Measurements from ENCODE around the gene OR5D14.

The OR5D14 gene

GRCh38 chr11:55795256-55795655 lies at the start of gene OR5D14:
Gene OR5D14, plus strand, starts transcription at chr11:55795556. Its CDS starts 0 bp downstream, at chr11:55795556.
- DNase-seq = no peak
- H3K27me3 ChIP-seq (ENCODE audit: insufficient read depth, low read depth, severe bottlenecking) = peaks cover 3% of the 10 kb centered on the region
- no peak within 1 kb of the TSS for H3K4me3 ChIP-seq (ENCODE audit: low read depth, low read length)
- TF ChIP-seq, protein P1, sequence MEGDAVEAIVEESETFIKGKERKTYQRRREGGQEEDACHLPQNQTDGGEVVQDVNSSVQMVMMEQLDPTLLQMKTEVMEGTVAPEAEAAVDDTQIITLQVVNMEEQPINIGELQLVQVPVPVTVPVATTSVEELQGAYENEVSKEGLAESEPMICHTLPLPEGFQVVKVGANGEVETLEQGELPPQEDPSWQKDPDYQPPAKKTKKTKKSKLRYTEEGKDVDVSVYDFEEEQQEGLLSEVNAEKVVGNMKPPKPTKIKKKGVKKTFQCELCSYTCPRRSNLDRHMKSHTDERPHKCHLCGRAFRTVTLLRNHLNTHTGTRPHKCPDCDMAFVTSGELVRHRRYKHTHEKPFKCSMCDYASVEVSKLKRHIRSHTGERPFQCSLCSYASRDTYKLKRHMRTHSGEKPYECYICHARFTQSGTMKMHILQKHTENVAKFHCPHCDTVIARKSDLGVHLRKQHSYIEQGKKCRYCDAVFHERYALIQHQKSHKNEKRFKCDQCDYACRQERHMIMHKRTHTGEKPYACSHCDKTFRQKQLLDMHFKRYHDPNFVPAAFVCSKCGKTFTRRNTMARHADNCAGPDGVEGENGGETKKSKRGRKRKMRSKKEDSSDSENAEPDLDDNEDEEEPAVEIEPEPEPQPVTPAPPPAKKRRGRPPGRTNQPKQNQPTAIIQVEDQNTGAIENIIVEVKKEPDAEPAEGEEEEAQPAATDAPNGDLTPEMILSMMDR (IDR thresholded peaks at IDR 0.05; ENCODE audit: low read depth, low read length) = no peak
- H3K36me3 ChIP-seq = no peaks in the 10 kb centered on the region
- no peaks in the 10 kb centered on the region for H3K9me3 ChIP-seq (ENCODE audit: severe bottlenecking)
- no peak within 1 kb of the TSS for H3K27ac ChIP-seq

GRCh38 chr11:55773138-55773537 lies 22.2 kb upstream of the OR5D14 start, which contains the start of gene OR5D13:
Gene OR5D13, plus strand, starts transcription at chr11:55773438. Its CDS starts 0 bp downstream, at chr11:55773438.
- no peak within 1 kb of the TSS for H3K27ac ChIP-seq
- no peaks in the 10 kb centered on the region for H3K9me3 ChIP-seq (ENCODE audit: severe bottlenecking)
- H3K27me3 ChIP-seq (ENCODE audit: insufficient read depth, low read depth, severe bottlenecking) = peaks cover 3% of the 10 kb centered on the region
- no peak within 1 kb of the TSS for H3K4me3 ChIP-seq (ENCODE audit: low read depth, low read length)
- TF ChIP-seq, protein P1 (IDR thresholded peaks at IDR 0.05; ENCODE audit: low read depth, low read length) = no peak
- H3K36me3 ChIP-seq = no peaks in the 10 kb centered on the region
- DNase-seq = no peak

DNA sequence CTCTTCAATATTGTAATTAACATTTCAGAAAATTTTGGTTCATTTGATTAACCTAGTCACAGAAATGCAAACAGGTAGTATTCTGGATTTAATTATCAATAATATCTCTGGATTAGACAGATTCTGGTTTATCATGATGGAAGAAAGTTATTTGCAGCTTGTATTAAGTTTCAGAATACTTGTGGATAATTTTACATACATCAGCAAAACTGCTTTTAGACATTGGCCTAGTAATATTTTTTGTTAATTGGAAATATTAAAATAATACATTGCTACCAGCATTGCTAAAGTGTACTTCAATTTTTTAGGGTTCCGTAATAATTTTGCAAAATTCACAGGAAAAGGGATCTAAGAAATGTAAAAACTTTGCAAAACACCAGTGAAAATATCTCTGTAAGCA lies 3.8 kb upstream of the OR5D14 start:
- H3K36me3 ChIP-seq = no peaks in the 10 kb centered on the region
- H3K27me3 ChIP-seq (ENCODE audit: insufficient read depth, low read depth, severe bottlenecking) = peaks cover 6% of the 10 kb centered on the region
- TF ChIP-seq, protein P1 (IDR thresholded peaks at IDR 0.05; ENCODE audit: low read depth, low read length) = no peak
- no peak overlapping the region for H3K27ac ChIP-seq
- H3K4me3 ChIP-seq (ENCODE audit: low read depth, low read length) = no peak overlapping the region
- H3K9me3 ChIP-seq (ENCODE audit: severe bottlenecking) = no peaks in the 10 kb centered on the region
- no peak for DNase-seq

GRCh38 chr11:55793321-55793720 lies 2.0 kb upstream of the OR5D14 start:
- no peak for DNase-seq
- Histone ChIP-seq H3K9me3 (ENCODE audit: severe bottlenecking) (no peaks in the 10 kb centered on the region), H3K27ac (no peak overlapping the region), H3K36me3 (no peaks in the 10 kb centered on the region), H3K27me3 (ENCODE audit: insufficient read depth, low read depth, severe bottlenecking) (peaks cover 3% of the 10 kb centered on the region), H3K4me3 (ENCODE audit: low read depth, low read length) (no peak overlapping the region)
- TF ChIP-seq, protein P1 (IDR thresholded peaks at IDR 0.05; ENCODE audit: low read depth, low read length) = no peak

DNA sequence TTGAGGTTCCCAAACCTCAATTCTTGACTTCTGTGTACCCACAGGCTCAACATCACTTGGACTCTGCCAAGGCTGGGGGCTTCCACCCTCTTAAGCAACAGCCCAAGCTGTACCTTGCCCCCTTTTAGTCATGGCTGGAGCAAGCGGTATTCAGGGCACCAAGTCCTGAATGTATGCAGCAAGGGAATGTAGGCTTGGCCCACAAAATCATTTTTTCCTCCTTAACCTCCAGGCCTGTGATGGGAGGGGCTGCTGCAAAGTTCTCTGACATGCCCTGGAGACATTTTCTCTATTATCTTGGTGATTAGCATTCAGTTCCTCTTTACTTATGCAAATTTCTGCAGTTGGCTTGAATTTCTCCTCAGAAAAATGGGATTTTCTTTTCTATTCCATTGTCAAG lies 10.9 kb downstream of the OR5D14 start:
- no peak for DNase-seq
- Histone ChIP-seq H3K27me3 (ENCODE audit: insufficient read depth, low read depth, severe bottlenecking) (no peaks in the 10 kb centered on the region), H3K9me3 (ENCODE audit: severe bottlenecking) (no peaks in the 10 kb centered on the region), H3K4me3 (ENCODE audit: low read depth, low read length) (no peak overlapping the region), H3K27ac (no peak overlapping the region), H3K36me3 (no peaks in the 10 kb centered on the region)
- TF ChIP-seq, protein P1 (IDR thresholded peaks at IDR 0.05; ENCODE audit: low read depth, low read length) = no peak

DNA sequence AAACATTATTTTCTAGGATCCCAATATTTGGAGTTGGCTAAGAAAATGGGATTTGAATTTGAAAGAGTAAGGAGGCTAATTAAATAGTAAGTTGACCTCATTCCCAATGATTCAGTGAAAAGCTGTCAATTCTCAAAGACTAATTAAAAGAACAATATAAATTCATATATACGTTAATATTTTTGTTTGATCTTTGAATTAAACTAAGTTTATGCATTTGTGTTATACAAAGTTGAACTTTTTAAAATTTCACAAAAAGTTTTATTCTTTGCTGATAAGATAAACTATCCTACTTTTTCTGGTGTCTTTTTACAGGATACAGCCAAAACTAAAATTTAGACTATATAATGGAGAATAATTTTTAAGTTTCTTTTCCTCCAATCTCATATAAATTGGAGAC lies 15.7 kb downstream of the OR5D14 start, which contains the start of gene OR5L1:
Gene OR5L1, plus strand, starts transcription at position 301 of the 400 bp plus-strand sequence. CDS start 100 bp downstream, outside the sequence.
- no peak within 1 kb of the TSS for H3K27ac ChIP-seq
- DNase-seq = no peak
- TF ChIP-seq, protein P1 (IDR thresholded peaks at IDR 0.05; ENCODE audit: low read depth, low read length) = no peak
- H3K9me3 ChIP-seq (ENCODE audit: severe bottlenecking) = no peaks in the 10 kb centered on the region
- peaks cover 4% of the 10 kb centered on the region for H3K27me3 ChIP-seq (ENCODE audit: insufficient read depth, low read depth, severe bottlenecking)
- no peaks in the 10 kb centered on the region for H3K36me3 ChIP-seq
- H3K4me3 ChIP-seq (ENCODE audit: low read depth, low read length) = no peak within 1 kb of the TSS

Data from WERI-Rb-1 (cell line).